Inferior parietal cortex (tissue), 1 donor: Measurements from ENCODE around the gene CAMTA1.

Source experiments
- DNase-seq: peaks from one replicate; pipeline ENCODE4 v3.0.0-alpha.2; 2016; ENCODE audit errors: extremely low spot score

CAMTA1 gene

GRCh38 chr1:7510389-7510931 is 725.2 kb downstream of the CAMTA1 start:
- no peak for DNase-seq

GRCh38 chr1:7511381-7511780 is 726.1 kb downstream of the CAMTA1 start:
- no peak for DNase-seq

GRCh38 chr1:7513081-7513480 is 727.8 kb downstream of the CAMTA1 start:
- DNase-seq: no peak

DNA sequence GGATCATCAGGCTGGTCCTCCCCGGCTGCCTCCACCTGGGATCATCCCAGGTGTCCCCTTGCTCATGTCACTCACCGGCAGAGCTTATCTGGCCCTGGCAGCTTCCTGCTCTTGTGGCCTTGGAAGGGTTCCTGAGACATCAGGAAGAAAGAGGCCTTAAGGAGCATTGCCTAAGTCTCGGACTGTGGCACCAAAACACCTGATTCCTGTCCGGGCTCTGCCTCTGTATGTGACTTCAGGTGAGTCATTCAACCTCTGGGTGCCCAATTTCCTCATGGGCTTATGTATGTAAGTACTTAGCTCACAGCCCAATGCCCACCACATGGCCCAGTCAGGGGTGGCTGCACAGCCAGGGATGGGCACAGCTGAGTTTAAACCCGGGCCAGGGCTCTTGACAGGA is 729.9 kb downstream of the CAMTA1 start:
- DNase-seq: no peak

GRCh38 chr1:7515904-7516303 is 730.6 kb downstream of the CAMTA1 start:
- DNase-seq: no peak

- DNase-seq: no peak
Observed at GRCh38 chr1:7516341-7516740, 731.1 kb downstream of the CAMTA1 start.

- no peak for DNase-seq
Observed at GRCh38 chr1:7516929-7517328, 731.7 kb downstream of the CAMTA1 start.

DNA sequence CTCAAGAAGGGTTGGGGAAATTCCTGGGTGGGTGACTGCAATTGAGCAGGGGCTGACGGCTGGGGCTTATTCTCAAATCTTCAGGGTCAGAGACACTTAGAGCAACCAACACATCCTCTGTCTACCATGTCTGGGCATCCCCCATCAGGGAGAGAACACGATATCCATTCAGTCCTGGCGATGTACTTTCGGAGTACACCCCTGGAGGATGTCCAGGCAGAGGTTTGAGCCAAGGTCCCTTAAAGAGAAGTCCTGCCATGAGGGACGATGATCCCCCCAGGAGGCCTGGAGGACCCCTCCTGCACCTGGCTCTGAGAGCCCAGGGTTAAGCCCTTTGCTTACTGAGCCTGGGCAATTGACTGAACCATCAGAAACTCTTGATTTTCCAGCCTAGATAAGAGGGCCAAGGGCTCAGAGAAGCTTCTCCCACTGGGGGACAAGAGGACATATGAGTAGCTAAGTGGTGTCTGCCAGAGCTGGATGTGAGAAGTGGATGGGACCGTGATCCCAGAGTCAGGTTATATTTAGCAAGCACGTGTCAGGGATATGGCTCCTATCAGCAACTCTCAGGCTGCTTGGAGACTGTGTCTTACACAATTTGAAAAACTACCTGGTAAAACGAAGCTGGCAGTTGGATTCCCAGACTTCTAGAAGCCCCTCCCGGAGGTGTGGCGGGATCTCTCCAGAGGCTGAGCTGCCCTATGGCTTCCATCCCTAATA is 732.5 kb downstream of the CAMTA1 start:
- no peak for DNase-seq

DNA sequence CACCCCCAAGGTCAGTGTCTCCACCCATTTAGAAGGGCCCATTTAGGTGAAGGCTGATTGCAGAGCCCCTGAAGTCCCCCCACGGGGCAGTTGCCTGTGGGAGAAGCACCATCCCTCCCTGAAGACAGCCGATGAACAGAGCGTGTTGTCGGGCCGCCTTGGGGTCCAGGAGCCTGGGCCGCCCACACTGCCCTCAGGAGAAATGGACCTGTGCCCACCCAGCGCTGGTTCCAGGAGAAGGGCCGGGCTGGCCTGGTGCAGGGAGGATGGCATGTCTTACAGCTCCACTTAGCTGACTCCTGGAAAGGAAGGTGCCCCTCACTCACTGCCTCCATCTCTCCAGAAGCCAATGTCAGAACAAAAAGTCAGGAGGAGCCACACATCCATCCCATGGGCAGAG is 733.2 kb downstream of the CAMTA1 start:
- no peak for DNase-seq

DNA sequence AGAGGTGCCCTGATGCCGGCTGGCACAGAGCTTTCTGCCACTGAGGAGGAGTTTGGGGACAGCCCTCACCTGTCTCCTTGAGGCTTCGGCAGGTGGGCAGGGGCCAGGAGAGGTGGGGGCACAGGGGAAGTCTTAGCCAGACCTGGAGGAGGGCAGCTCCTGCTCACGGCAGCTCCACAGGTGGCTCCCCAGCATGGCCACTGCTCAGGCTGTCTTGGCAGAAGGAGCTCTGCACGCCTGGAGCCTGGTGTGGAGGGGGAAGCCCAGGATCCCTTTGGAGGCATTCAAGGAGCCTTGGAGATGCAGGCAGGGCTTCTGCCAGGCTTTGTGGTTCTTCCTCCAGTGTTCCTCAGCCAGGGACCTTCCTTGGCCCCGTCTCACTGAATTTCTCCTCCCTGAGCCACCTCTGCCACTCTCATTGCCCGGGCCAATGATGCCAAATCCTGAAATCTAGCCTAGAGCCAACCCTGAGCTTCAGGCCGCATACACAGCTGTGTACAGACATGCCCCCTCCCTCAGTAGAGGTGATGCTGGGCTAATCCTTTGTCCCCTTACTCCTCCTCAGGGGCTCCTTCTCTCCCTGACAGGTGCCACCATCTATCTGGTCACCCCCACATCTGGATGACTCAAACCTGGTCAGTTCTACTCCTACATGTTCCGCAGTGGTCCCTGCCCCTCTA is 734.1 kb downstream of the CAMTA1 start:
- DNase-seq: no peak

- no peak for DNase-seq
Observed at GRCh38 chr1:7519861-7520395, 734.7 kb downstream of the CAMTA1 start.

GRCh38 chr1:7520496-7520895 is 735.2 kb downstream of the CAMTA1 start:
- no peak for DNase-seq

DNA sequence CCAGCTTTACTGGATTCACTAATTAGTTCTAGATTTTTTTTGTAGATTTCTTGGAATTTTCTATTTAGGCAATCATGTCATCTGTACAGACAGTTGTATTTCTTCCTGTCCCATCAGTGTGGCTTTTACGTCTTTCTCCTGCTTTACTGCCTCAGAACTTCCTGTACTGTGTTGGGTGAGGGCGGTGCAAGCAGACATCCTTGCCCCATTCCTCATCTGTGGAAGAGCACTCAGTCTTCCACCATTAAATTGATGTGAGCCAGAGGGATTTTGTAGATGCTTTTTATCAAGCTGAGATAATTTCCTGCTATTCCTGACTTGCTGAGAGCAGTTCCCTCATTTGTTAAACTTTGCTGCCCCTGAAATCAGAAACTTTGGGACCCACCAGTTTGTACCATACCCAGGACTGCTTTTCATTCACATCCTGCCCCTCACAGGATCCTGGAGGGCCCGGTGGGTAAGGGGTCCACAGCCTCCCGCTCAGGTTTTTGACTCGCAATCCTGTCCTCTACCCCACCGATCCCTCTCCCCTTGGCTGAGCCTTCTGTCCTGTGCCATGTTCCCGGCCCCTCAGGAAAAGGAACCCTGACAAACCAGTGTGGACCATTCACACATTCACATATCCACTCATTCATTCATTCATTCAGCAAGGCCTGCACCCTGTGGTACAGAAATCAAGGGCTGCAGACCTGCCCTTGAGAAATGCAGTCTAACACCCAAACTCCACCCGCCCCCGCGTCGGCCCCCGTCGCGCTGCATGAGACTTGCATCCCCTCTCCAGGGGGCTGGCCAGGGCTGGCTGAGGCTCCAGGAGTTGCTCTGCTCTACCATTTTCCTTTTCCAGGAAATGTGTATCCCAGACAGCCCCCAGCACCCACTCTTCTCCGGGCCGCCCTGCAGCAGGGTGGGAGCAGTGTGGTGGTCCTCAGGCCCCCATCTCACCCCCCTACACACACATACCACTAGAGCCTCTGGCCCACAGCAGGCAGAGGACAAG is 739.4 kb downstream of the CAMTA1 start:
- DNase-seq: no peak

GRCh38 chr1:7525338-7526063 is 740.2 kb downstream of the CAMTA1 start:
- DNase-seq: no peak

GRCh38 chr1:7526196-7526866 is 741.1 kb downstream of the CAMTA1 start:
- DNase-seq: no peak

DNA sequence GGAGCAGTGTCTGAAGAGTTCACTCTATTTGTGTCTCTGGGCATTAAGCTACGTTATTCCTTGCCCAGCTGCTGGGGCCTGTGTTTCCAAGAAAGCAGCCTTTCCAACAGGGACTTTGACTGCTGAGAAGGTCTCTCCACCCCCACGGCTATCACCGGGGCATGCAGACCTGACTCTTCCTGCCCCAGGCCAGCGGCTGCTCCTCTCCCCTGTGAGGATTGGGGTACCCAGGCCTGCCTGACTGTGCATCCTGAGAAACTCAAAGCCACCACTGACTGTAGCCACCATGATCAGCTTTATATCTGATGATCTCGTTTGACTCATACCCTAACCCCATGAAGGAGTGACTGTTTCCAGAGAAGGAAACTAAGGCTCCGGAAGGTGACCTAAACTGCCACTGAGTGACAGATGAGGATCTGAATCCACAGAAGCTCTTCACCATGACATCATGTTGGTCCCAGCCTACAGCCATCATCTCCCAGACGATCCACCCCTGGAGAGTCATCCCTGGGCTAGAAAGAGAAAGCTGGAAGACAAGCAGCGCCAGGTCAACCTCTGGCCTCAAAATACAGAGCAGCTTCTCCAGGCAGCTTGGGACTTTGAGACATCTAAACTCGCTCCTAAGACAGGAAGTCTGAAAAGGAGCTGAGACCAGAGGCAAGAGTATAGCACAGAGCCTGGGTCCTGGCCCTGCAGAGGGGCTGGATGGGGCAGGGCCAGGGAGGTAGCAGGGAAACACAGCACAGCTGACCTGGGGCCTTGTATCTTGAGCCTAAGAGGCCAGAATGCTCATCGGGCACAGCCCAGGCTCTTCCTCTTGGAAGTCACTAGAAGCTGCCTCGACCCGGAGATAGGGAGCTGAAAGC is 741.8 kb downstream of the CAMTA1 start:
- DNase-seq: no peak

GRCh38 chr1:7527733-7528045 is 742.4 kb downstream of the CAMTA1 start:
- DNase-seq: no peak

DNA sequence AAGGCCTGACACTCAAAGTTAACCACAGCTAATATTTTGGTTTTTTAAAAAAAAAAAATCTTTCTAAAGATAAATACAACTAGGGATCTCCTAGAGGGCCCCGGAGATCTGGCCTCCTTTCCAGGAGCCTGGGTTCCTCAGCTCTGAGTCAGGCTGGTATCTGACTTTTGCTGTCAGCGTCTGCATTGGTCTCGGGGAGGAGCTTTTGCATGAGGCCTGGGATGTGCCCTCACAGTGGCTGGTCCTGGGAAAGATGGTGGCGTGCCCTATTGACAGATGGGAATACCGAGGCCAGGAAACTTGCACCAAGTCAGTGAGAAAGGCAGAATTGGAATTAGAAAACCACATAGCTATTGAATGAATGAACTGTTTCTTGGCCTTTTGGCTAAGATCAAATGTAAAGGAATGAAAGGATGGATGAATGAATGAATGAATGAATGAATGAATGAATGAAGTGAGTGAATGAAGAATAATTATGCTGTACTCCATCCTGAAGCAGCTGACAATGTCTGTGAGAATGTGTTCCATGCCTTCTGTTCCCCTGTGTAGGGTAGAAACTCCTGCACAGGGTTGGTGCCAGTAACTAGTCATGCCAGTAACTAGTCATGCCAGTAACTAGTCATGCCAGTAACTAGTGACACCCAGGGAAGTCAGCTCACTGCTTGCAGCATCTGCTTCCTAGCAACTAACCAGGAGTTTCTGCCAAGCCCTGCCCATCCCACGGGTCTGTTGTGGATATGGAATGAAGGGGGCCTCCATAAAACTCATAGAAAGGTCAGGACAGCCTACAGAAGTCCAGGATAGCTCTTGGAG is 743.3 kb downstream of the CAMTA1 start:
- DNase-seq: no peak

- DNase-seq: no peak
Observed at GRCh38 chr1:7529917-7530316, 744.7 kb downstream of the CAMTA1 start.
